HL-60/S4 treated with phorbol 12-myristate 13-acetate at 8.2 ng/mL for 4 days and 3 days (cell line): ENCODE data around the gene CD40.

Source experiments
- in situ Hi-C: fragments of 300-500 bp; cut with MboI; formaldehyde crosslinking; loops from 2 replicates; pipeline ENCODE4 v1.15.0; 2022; ENCODE audit warnings: low sequenced_read_pairs

The CD40 gene

GRCh38 chr20:46169245-46170171 lies 51.4 kb downstream of the CD40 start:
- in situ Hi-C loops, result no loop called here

- in situ Hi-C loops, result no loop called here
Measured at GRCh38 chr20:46171476-46171875, 53.4 kb downstream of the CD40 start.

GRCh38 chr20:46171909-46172308 lies 53.8 kb downstream of the CD40 start:
- in situ Hi-C loops, result no loop called here

GRCh38 chr20:46172455-46172854 lies 54.3 kb downstream of the CD40 start:
- in situ Hi-C loops, result no loop called here

- in situ Hi-C loops, result no loop called here
Measured at GRCh38 chr20:46172961-46173536, 54.9 kb downstream of the CD40 start.

- in situ Hi-C loops, result no loop called here
Measured at GRCh38 chr20:46173652-46174468, 55.7 kb downstream of the CD40 start.

GRCh38 chr20:46174469-46175126 lies 56.5 kb downstream of the CD40 start:
- in situ Hi-C loops, result no loop called here

GRCh38 chr20:46175127-46175494 lies 57.0 kb downstream of the CD40 start:
- in situ Hi-C loops, result no loop called here

GRCh38 chr20:46176739-46177378 lies 58.7 kb downstream of the CD40 start:
- in situ Hi-C loops, result no loop called here

- in situ Hi-C loops, result no loop called here
Measured at GRCh38 chr20:46177768-46178167, 59.7 kb downstream of the CD40 start.

- in situ Hi-C loops, result no loop called here
Measured at GRCh38 chr20:46178891-46179290, 60.8 kb downstream of the CD40 start.
